Dermis blood vessel endothelial cell (primary cell): ENCODE measurements around the gene RPS26. TPM values are rescaled to one million over a fixed set of nuclear protein-coding genes. Genes with fewer than 3 reads are reported as not detected.
A peak's percentile ranks its signal among the peaks of the same experiment; 100 is the strongest.

Experiments used
- DNase-seq: peaks from one replicate; pipeline ENCODE4 v3.0.0; 2010
- total RNA-seq: library from RNA; depleted of rRNA; stranded (reverse); fragments of >200 nt; gene quantifications from 2 replicates; pipeline ENCODE4 v1.2.3, GENCODE V29; 2014

The RPS26 gene
- total RNA-seq, 1 donor from 2014 or later = 372 TPM

DNA sequence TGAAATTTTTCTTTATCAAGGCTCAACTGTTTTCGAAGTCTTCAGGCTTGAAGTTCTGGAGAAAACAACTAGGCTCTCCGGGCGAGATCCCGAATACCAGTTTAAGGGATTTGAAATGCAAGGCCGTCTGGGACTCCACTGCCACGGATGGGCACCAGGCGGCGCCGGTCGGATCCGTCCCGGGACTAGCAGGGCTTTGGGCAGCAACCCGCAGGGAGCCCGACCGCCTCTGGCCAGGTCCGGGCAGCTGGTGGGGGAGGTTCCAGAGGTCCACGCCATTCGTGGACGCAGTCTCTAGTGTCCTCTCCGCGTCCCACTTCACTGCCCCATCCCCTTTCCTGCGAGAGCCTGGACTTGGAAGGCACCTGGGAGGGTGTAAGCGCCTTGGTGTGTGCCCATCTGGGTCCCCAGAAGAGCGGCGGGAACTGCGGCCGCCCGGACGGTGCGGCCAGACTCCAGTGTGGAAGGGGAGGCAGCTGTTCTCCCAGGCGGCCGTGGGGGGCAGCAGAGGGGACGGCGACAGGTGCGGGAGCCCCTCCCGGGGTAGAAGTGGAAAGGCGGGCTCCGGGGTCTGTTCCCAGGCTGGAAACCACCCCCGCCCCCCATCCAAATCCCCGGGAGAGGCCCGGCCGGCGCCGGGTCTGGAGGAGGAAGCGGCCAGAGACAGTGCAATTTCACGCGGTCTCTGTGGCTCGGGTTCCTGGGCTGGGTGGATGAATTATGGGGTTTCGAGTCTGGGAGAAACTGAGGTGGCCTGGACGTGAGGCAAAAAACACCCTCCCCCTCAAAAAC is 37.4 kb downstream of the RPS26 start:
- DNase-seq = peak; percentile 93

DNA sequence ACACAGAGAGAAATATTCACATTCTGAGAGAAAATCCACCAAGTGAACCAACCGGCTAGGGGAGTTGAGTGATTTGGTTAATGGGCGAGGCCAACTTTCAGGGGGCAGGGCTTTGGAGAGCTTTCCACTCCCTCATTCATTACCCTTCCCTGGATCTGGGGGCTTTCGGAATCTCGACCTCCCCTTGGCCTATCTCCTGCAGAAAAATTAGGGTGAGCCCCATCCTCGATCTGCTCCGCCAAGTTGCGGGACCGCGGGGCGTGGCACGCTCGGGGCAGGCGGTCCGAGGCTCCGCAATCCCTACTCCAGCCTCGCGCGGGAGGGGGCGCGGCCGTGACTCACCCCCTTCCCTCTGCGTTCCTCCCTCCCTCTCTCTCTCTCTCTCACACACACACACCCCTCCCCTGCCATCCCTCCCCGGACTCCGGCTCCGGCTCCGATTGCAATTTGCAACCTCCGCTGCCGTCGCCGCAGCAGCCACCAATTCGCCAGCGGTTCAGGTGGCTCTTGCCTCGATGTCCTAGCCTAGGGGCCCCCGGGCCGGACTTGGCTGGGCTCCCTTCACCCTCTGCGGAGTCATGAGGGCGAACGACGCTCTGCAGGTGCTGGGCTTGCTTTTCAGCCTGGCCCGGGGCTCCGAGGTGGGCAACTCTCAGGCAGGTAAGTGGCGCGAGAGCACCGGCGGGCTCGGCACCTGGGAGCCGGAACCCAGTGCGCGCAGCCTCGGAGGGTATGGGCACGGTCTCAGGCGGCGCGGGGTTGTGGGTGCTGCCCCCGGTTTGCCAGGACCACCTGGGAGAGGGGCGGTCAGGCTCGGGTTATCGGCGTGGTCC is 38.2 kb downstream of the RPS26 start, which contains the start of gene ERBB3:
TSS of gene ERBB3 (plus strand) at position 443 of the 833 bp plus-strand sequence. CDS start at position 579, 136 bp downstream.
- DNase-seq = peak; percentile 58

DNA sequence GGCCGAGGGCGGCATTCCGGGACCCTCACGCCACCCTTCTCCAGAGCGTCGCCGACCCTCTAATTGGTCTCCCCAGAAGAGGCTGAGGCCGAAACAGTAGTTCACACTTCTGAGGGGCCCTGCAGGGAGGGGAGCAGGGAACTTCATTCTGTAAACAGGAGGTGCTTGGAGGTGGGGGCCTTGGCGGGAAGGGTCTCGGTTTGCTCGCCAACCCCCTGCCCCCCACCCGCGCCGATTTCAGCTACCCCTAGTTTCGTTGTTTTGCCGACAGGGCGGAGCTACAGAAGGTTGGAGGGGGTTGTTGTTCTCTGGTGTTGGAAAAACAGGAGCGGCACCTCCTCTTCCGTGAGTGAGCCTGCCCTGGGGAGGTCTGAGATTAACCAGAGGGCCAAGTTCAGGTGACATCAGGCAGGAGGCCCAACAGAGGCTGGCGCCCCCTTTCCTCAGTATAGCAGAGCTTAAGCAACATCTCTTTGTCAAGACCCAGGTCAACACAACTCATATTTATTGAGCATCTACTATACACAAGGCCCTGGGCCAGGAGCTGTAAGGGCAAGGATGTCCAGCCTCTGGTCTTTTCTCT is 38.9 kb downstream of the RPS26 start:
- no peak for DNase-seq

DNA sequence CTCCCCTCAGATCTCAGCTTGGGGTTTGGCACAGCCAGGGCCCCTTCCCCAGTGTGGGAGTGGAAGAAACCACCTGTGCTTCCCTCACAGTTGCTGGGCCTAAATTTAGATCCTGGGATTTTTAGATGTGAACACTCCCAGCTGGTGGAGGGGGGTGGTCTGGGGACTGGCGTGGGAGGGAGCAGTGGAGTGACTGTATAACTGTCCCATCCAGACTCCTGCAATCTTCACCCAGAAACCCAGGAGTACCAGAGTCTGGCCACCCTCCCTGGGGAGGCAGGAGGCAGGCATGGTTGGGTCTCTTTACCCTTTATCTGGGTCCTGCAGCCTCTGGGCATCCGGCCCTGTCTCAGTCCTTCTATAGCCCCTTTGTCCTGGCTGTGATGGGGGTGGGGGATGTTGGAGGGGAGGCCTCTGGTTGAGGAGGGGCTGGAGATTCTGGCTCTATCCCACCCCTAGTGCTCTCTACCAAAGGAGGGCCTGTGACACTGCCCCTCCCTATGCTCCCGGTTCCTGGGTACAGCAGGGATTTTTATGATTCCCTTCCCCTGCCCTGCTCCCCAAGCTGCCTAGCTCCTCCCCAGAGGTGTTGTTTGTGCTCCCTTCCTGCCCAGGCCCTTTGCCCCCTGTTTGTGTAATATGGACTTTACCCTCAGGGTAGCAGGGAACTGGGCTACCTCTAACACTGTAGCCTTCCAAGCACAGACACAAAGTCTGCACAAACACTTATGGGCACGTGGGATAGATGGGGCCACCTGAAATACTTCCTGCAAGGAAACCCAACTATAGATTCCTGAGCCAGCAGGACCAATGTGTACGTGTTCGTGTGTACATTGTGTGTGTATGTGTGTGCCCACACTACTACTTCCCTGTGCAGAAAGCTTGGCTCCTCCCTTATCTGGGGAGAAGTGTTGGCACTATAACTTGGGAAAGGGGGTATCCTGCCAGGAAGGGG is 40.0 kb downstream of the RPS26 start:
- no peak for DNase-seq

DNA sequence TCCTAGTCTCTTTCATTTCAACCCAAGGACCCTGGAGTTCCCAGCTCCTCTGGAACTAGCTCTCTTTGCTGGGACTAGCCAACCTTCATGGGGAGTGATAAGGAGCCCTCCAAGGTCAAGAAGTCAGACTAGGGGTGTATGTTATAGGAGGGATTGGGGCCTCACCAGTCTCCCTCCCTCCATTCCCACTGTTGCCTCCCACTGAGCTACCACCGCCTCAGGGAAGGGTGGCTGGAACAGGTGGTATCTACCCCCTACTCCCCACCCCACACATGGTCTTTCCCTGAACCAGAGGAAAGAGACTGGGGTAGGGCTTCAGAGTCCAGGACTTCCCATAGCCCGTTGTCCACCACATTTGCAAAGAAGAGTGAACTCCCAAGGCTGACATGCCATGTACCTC is 40.7 kb downstream of the RPS26 start:
- DNase-seq = no peak

DNA sequence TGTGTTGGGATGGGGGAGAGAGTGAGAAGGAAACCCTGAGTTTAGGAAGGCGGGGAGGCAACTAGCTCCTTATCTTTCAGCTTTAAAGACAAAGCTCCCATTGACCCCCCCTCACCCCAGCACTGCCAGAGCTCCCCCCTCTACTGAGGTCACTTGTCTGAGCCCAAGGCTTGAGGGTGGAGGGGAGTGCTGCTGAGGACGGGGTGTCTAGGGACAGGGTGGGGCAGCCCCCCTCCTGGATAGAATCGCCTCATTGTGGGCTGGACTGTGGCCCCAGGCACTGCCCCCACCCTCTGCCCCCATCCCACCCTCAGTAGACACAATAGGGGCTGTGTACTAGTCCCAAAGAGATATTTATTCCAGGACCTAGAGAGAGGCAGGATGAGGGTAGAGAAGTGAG is 41.2 kb downstream of the RPS26 start:
- no peak for DNase-seq

DNA sequence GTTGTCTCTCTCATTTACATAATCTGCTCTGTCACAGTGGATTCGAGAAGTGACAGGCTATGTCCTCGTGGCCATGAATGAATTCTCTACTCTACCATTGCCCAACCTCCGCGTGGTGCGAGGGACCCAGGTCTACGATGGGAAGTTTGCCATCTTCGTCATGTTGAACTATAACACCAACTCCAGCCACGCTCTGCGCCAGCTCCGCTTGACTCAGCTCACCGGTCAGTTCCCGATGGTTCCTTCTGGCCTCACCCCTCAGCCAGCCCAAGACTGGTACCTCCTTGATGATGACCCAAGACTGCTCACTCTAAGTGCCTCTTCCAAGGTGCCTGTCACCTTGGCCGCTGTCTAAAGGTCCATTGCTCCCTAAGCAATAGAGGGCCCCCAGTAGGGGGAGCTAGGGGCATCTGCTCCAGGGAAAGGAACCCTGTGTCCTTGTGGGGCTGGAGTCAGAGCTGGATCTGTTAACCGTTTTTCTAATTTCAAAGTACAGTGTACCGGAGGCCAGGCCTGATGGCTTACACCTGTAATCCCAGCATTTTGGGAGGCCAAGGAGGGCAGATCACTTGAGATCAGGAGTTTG is 43.3 kb downstream of the RPS26 start:
- DNase-seq = peak; percentile 53

DNA sequence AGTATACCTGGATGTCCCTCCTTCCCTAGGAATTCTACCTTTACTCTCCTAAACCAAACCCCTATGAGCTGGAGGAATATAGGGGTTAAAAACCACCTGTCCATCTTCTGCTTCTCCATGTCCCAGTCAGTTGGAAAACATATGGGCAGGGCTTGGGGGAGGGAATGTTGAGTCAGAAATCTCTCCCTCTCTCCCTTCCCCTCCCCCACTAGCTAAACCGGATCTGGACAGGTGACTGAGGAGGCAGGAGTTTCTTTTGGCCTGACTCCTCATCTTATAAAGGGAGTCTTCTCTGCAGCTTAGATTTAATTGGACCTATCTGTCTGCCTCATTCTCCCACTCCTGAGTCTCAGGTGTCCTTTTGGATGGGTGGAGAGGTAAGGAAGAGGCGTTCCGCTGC is 44.4 kb downstream of the RPS26 start:
- no peak for DNase-seq

DNA sequence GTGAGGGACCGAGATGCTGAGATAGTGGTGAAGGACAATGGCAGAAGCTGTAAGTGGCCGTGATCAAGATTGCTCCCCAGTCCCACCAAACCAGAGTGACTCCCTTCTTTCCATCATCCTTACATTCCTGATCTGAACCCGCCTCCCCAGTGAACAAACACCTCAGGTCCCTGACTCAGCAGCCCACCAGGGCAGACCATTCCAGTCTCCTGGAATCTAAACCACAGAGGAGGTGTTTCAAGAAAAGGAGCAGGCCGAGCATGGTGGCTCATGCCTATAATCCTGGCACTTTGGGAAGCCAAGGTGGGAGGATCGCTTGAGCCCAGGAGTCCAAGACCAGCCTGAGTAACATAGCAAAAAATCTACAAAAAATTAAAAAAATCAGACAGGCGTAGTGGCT is 44.9 kb downstream of the RPS26 start:
- no peak for DNase-seq

DNA sequence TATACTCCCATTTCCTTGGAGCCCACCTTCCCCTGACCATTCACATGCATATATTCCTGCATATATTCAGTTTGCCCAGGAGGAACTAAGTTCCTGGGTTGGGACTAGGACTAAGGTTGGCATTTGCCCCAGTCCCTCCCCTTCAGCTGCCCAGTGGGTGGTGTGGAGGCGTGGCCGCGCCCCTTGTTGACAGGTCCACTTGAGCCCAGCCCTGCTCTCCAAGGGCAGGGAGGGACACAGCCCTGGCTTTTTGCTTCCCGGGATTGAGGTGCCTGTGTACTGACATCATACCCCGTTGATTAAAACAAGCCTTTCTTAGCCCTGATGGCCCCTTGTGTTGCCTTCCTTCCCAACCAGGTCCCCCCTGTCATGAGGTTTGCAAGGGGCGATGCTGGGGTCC is 45.5 kb downstream of the RPS26 start:
- DNase-seq = no peak

Other genes with a start within 250 kb of the RPS26 start
- gene SARNP, start 224.2 kb upstream of the RPS26 start, total RNA-seq = 93.8 and 113 TPM in 2 replicates
- gene ORMDL2, start 223.9 kb upstream of the RPS26 start, total RNA-seq = 35.3 and 38.6 TPM in 2 replicates
- 63.2 and 65.9 TPM in 2 replicates for gene DNAJC14, start 212.3 kb upstream of the RPS26 start, total RNA-seq
- 0.68 and 1.1 TPM in 2 replicates for gene MMP19, start 199.0 kb upstream of the RPS26 start, total RNA-seq
- gene PYM1, start 114.0 kb upstream of the RPS26 start, total RNA-seq = 33.1 and 34.9 TPM in 2 replicates
- 23.7 and 41.5 TPM in 2 replicates for gene DGKA, start 110.8 kb upstream of the RPS26 start, total RNA-seq
- gene PMEL, start 75.9 kb upstream of the RPS26 start, total RNA-seq = 0.37 and 1.5 TPM in 2 replicates
- gene CDK2, start 75.1 kb upstream of the RPS26 start, total RNA-seq = 20.8 and 35.0 TPM in 2 replicates
- gene RAB5B, start 67.8 kb upstream of the RPS26 start, total RNA-seq = 44.8 and 67.1 TPM in 2 replicates
- gene SUOX, start 44.6 kb upstream of the RPS26 start, total RNA-seq = 12.4 and 18.9 TPM in 2 replicates
- 0.70 and 1.4 TPM in 2 replicates for gene IKZF4, start 20.9 kb upstream of the RPS26 start, total RNA-seq
- 0.34 and 0.88 TPM in 2 replicates for gene ERBB3, start 38.2 kb downstream of the RPS26 start, total RNA-seq
- 106 and 276 TPM in 2 replicates for gene PA2G4, start 62.6 kb downstream of the RPS26 start, total RNA-seq
- gene RPL41, start 74.7 kb downstream of the RPS26 start, total RNA-seq = 2,567 and 3,056 TPM in 2 replicates
- 4.7 and 5.6 TPM in 2 replicates for gene ZC3H10, start 76.3 kb downstream of the RPS26 start, total RNA-seq
- gene ESYT1, start 86.3 kb downstream of the RPS26 start, total RNA-seq = 400 and 456 TPM in 2 replicates
- gene MYL6B, start 110.7 kb downstream of the RPS26 start, total RNA-seq = 80.8 and 96.8 TPM in 2 replicates
- 1,647 and 2,863 TPM in 2 replicates for gene MYL6, start 116.4 kb downstream of the RPS26 start, total RNA-seq
- 47.5 and 51.2 TPM in 2 replicates for gene SMARCC2, start 147.6 kb downstream of the RPS26 start, total RNA-seq
- 102 and 119 TPM in 2 replicates for gene RNF41, start 180.0 kb downstream of the RPS26 start, total RNA-seq
- 24.8 and 32.9 TPM in 2 replicates for gene NABP2, start 182.4 kb downstream of the RPS26 start, total RNA-seq
- gene SLC39A5, start 188.1 kb downstream of the RPS26 start, total RNA-seq = not detected in 2 replicates
- 23.0 and 31.5 TPM in 2 replicates for gene ANKRD52, start 216.5 kb downstream of the RPS26 start, total RNA-seq
- 8.4 and 10.0 TPM in 2 replicates for gene COQ10A, start 225.0 kb downstream of the RPS26 start, total RNA-seq